ENCODE measurements around the gene MMP14.
"Not testable (repeated sequence)": the region's sequence is repeated elsewhere in the genome, so short reads cannot be mapped to it uniquely, and the experiment has no call there.

MMP14 gene

DNA sequence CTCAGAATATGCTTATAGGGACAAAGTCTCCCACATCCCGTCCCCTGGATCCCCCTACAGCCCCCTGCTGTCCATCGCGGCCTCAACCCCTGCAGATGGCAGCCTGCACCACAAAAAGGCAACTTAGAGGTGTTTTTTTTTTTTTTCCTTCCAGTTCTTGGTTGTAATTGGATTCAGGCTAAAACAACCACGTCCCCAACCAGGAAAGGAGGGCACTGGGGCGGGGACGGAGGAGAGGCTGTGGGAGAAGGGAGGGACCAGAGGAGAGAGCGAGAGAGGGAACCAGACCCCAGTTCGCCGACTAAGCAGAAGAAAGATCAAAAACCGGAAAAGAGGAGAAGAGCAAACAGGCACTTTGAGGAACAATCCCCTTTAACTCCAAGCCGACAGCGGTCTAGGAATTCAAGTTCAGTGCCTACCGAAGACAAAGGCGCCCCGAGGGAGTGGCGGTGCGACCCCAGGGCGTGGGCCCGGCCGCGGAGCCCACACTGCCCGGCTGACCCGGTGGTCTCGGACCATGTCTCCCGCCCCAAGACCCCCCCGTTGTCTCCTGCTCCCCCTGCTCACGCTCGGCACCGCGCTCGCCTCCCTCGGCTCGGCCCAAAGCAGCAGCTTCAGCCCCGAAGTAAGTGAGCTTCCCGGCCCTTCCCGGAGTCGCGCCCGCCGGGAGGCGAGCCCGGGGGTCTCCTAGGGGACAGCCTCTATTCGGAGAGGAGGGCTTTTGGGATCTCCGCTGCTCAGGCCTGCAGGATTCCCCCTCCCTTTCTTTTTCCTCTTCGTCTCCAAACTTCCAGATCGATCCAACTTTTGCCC lies at the start of gene MMP14:
Gene MMP14, plus strand, starts transcription at position 285 of the 813 bp plus-strand sequence. Its CDS starts 233 bp downstream, at position 518.
- DNase-seq (ENCODE audit: low spot score) = peak; percentile 86

DNA sequence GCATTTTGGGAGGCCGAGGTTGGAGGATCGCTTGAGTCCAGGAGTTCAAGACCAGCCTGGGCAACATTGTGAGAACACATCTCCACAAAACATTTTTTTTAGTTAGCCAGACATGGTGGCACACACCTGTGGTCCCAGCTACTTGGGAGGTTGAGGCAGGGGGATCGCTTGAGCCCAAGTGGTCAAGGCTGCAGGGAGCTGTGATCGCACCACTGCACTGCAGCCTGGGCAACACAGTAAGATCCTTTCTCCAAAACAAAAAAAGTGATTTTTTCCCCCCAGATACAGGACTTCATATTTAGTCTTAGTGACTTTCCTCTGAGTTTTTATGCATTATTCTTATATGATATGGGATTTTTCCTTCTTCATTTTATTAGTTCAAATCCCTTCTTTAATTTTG lies 49.7 kb upstream of the MMP14 start:
- no peak for DNase-seq (ENCODE audit: low spot score)

DNA sequence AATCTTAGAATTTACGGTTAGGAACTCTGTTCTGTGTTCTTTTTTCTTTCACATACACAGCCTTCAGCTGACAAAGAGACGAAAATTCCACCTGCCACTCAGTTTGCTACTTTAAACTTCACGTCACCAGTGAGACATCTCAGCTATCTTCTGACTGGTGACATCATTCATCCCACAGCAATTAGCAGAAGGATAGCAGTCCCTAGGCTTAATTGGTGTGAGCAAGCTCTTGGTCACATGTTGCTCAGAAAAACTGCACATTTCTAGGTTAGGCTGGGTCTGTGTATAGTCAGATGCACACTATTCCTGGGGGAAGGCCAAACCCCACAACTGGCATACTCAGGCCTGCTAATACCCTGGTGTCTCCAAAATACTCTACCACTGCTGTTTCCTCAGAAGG lies 45.1 kb upstream of the MMP14 start:
- no peak for DNase-seq (ENCODE audit: low spot score)

DNA sequence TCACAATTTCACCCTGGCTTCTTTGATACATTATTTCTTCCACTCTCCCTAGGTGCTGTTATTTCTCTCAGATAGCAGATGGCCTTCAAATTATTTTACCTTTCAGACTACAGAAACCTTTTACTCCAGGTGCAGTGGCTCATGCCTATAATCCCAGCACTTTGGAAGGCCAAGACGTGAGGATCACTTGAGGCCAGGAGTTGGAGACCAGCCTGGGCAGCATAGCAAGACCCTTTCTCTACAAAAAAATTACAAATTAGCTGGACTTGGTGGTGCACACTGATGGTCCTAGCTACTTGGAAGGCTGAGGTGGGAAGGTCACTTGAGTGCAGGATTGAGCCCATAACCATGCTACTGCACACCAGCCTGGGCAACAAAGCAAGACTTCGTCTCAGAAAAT lies 44.2 kb upstream of the MMP14 start:
- no peak for DNase-seq (ENCODE audit: low spot score)

DNA sequence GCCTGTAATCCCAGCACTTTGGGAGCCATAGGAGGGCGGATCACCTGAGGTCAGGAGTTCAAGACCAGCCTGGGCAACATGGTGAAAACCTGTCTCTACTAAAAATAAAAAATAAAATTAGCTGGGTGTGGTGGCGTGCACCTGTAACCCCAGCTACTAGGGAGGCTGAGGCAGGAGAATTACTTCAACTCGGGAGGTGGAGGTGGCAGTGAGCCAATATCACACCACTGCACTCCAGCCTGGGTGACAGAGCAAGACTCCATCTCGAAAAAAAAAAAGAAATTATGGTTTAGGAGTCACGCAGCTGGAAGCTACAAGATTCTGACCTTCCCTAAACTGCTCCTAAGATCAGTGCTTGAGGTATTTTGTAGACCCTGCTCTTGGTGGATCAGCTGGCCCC lies 42.8 kb upstream of the MMP14 start:
- not testable (repeated sequence) for DNase-seq (ENCODE audit: low spot score)

DNA sequence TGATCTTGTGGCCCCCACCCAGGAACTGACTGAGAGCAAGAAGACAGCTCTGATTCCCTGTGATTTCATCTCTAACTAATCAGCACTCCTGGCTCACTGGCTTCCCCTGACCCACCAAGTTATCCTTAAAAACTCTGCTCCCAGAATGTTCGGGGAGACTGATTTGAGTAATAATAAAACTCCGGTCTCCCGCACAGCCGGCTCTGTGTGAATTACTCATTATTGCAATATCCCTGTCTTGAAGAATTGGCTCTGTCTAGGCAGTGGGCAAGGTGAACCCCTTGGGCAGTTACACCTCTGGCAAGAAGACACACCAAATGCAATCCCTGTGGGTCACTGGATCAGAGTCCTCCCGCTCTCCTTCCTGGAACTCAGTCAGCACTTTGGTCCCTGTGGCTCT lies 42.4 kb upstream of the MMP14 start:
- DNase-seq (ENCODE audit: low spot score) = no peak

DNA sequence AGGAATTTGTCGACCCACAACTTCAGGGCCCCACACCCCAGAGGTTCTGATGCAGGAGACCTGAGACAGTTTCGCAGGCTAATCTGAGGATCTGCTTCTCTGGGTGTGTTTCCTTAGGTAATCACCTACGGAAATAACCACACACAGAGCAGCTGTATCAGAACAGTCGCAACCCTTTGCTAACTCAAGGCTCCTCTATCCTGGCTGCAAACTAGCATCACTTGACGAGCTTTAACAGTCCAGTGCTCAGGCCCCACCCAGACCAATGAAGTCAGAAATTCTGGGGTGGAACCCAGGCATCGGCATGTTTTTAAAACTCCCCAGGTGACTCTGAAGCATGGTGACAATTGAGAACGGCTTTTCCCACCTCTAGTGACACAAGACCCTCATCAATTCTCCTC lies 41.8 kb upstream of the MMP14 start:
- DNase-seq (ENCODE audit: low spot score) = no peak

DNA sequence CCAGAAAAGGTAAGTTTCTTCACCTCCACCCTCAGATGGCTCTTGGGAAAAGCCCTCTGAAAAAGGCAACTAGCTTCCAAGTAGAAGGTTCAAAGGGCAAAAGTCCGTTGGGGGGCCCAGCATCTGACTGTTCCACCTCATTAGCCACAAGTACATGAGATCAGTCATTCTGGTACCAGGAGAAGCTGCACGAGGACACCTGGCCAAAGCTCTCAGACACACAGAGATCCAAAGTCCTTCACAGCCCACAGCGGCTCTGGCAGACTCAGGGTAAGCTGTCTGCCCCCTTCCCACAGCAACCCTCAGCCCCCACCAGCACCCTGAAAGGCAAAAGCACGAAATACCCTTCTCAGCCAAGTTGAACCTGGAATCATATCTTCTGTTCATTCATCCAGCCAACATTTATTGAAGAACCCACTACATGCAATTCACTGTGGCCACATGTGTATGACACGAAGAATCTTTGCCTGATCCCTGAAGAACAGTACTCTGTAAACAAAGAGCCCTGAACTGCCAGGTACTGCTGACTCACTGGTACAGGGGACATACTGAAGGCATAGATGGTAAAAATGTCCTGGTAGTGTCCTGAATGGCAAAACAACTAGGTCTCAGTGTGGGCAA lies 40.2 kb upstream of the MMP14 start:
- no peak for DNase-seq (ENCODE audit: low spot score)

DNA sequence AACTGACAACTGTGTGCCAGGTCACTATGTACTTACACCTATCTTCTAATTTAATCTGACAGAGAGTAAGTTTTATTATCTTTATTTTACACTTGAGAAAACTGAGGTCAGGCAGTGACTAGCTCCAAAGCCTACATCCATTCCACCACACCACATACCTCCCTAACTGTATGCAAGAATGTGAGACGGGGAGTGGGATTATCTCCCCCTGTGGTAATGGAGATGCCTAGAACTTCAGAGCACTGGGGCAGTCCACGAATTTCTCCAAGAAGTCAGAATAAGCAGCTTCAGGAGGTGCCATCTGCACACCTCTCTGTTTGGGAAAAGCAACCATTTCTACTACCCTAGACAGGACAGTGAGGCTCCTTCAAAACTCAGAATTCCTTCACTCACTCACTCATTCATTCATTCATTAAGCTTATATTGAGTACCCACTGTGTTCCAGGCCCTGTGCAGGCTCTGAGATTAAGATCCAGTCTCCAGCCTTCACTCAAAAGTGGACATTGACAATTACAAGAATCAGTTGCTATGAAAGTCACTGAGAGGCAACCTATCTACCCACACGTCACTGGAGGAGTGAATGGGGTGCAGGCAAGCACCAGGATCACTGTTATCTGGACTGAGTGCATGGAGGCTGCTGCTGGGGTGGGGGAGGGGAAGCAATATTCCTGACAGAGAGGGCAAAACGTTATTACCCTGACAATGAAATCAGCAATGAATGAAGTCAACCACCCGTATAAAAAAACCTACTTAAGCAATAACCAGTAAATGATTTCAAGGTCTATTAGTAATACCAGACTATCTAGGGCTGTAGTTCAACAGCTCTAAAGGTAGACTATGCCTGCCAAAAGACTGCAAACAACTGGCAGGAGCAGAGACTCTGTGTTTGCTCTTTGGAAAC lies 39.1 kb upstream of the MMP14 start:
- DNase-seq (ENCODE audit: low spot score) = no peak

DNA sequence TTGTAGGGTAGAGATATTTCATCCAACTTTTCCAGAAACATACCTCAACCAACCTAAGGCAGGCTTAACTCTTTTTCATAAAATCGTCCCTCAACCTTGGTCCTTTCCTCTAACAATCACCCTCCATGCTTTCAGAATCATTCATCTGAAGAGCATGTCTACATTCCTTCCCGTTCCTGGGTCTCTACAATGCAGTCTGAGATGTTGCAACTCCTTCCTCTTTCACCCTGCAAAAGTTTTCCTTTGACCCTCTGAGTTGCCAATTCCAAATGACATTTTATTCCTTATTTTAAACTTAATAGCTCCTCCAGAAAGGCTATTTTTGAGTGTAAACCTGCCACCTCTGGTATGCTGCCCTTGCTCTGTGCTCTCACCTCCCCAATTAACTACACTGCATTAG lies 37.9 kb upstream of the MMP14 start:
- DNase-seq (ENCODE audit: low spot score) = no peak

DNA sequence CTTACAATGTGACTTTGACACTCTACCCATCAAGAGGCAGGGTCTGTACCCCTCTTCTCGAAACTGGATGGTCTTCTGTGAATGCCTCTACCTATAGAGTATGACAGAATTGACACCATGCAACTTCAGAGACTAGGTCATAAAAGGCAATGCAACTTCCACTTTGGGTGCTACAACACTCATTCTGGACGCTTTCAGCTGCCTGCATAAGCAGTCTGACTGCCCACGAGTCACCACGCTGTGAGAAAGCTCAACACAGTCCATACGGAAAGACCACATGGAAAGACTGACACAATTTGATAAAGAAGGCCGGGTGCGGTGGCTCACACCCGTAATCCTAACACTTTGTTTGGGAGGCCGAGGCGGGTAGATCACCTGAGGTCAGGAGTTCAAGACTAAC lies 36.0 kb upstream of the MMP14 start:
- DNase-seq (ENCODE audit: low spot score) = no peak

DNA sequence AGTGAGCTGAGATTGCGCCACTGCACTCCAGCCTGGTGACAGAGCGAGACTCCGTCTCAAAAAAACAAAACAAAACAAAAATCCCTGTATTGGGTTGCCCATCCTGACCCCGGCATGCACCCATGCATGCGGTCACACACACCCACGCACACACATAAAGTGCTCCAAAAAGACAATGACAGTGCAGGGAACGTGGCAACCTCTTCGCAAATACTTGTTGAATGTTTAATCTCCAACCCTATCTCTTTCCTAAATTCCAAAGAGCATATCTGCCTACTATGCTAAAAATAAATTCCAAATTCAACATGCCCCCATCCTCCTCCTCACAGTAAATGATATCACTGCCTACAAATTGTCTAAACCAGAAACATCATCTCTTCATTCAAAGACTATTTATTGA lies 34.7 kb upstream of the MMP14 start:
- no peak for DNase-seq (ENCODE audit: low spot score)

DNA sequence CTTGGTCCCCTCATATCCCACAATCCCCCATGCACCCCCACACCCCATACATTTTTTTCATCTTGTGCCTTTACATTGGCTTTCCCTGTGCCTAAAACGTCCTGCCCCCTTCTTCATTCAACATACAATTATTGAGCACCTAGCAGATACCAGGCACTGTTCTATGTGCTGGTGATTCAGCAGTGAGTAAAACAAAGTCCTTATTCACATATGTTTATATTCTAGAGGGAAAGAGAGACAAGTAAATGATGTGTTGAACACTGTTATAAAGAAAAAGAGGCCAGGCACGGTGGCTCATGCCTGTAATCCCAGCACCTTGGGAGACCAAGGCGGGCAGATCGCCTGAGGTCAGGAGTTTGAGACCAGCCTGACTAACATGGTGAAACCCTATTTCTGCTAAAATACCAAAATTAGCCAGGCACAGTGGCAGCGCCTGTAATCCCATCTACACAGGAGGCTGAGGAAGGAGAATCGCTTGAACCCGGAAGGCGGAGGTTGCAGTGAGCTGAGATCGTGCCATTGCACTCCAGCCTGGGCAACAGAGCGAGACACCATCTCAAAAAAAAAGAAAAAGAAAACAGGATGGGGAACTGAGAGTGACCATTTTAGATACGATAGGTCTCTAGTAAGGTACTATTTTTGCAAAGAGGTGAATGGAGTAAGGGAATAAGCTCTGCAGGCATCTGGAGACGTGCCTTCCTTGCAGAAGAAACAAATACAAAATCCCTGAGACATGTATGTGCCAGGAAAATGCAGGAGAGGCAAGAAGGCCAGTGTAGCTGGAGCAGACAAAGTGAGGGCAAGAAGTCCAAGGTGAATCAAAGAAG lies 33.3 kb upstream of the MMP14 start:
- DNase-seq (ENCODE audit: low spot score) = no peak

DNA sequence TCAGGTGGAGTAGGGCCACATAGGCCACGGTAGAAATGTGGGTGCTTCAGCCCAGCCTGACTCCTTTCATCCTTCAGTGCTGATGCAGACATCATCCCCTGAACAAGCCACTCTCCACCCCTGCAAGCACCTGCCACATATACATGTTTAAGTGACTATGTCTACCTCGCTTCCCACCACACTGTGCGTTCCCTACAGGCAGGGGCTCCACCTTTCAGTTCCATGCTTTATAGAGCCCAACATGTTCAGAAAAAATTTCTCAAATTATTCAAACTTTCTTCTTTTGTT lies 32.8 kb upstream of the MMP14 start:
- DNase-seq (ENCODE audit: low spot score) = no peak

DNA sequence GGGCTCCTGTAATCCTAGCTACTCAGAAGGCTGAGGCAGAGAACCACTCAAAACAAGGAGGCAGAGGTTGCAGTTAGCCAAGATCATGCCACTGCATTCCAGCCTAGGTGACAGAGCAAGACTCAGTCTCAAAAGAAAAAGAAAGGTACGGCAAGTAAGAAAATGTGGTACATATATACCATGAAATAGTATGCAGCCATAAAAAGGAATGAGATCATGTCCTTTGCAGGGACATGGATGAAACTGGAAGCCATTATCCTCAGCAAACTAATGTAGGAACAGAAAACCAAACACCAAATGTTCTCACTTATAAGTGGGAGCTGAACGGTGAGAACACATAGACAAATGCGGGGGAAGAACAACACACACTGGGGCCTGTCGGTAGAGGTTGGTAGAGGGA lies 31.1 kb upstream of the MMP14 start:
- DNase-seq (ENCODE audit: low spot score) = not testable (repeated sequence)

DNA sequence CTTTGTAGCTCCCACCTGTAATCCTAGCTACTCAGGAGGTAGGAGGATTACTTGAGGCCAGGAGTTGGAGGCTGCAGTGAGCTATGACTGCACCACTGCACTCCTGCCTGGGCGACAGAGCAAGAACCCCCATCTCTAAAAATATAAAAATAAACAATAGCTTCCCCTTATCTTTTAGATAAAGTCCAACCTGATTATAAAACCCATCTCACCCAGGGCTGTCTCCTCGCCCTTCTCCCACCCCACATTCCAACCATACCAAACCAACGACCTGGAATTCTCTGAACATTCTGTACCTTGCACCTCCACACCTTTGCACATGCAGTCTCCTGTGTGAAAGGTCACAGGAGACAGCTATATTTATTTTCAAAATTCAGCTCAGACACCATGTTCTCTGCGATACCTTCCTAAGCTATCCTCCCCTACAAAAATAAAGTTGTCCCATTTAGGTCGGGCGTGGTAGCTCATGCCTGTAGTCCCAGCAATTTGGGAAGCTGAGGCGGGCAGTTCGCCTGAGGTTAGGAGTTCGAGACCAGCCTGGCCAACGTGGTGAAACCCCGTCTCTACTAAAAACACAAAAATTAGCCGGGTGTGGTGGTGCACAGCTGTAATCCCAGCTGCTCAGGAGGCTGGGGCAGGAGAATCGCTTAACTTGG lies 28.8 kb upstream of the MMP14 start:
- DNase-seq (ENCODE audit: low spot score) = no peak

DNA sequence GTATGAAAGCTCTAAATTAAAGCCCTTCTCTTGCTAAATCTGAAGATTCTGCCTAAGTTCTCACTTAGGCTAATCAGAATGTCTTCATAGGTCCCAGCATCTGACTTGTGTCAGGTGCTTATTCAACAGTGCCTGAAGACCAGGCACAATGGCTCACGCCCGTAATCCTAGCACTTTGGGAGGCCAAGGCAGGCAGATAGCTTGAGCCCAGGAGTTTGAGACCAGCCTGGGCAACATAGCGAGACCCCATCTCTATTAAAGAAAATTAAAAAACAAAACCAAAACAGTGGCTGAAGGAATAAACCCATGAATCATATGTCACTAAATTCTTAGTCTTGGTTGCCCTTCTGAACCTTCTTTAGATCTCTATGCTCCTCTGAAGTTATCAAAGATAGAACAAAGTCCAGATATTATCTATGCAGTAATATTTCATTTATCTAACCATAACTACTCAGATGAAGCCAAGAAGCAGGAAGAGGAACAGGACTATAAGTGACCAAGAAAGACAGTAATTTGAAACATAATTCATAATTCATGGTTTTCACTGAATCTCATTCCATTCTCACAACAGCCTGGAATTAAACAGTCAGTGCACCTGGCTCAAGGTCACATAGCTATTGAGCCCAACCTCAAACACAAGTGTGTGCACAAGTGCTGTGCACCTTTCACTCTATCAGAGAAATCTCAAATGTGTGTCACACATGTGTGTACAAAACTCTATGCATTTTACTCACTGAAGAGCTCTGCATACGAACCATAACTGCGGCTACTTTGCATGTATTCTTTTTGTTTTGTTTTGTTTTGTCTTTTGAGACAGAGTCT lies 27.8 kb upstream of the MMP14 start:
- DNase-seq (ENCODE audit: low spot score) = no peak

DNA sequence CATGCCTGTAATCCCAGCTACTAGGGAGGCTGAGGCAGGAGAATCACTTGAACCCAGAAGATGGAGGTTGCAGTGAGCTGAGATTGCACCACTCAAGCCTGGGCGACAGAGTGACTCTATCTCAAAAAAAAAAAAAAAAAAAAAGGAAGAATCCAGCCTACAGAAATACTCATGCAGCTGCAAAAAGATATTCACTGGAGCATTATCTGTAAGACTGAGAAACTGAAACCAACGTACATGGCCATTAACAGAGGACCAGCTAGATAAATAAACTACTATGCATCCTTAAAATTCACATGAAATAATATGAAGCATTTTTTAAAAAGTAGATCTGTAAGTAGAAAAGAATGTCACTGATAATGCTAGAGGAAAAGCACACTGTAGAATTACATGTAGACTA lies 24.7 kb upstream of the MMP14 start:
- no peak for DNase-seq (ENCODE audit: low spot score)

DNA sequence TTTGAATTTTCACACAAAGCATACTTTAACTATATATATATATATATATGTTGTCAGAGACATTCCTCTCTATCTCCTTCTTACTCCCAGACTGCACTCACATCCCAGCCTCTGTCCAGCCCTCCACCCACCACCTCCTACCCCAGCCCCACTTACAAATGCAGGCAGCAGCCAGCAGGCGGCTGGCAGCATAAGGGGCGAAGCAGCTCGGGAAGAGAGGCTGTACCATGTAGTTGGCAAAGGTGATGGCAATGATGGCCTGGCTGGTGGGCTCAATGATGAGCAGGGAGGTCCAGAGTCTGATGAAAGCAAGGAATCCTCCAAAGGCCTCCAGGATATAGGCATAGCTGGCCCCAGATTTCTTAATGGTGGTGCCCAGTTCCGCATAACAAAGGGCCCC lies 23.6 kb upstream of the MMP14 start:
- DNase-seq (ENCODE audit: low spot score) = no peak

DNA sequence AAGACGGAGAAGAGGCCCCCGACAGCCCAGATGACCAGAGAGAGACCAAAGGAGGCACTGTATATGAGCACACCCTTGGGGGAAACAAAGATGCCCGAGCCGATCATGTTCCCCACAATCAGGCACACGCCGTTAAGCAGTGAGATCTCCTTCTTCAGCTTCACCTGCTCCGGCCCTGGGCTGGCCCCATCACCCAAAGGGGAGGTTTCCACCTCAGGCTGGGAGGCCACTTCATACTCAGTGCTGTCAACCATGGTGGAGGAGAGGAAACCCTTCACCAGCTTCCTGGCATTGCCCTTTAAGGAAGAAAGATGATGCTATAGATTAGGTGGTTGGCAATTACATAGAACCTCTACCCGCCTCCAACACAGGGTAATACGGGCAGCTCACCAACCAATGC lies 23.2 kb upstream of the MMP14 start:
- DNase-seq (ENCODE audit: low spot score) = no peak

DNA sequence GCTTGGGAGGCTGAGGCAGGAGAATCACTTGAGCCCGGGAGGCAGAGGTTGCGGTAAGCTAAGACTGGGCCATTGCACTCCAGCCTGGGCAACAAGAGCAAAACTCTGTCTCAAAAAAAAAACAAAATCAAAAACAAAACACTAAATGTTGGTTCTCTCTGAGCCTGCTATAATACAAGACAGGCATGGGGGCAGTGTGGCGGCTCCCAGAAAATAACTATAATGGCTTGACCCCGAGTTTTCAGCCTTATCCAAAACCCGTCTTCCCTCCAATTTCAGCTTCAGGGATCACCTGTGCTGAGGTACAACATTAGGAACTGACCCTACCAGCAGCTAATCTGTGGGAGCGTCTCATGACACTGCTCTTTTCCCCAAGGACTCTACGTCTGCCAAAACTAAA lies 22.0 kb upstream of the MMP14 start:
- no peak for DNase-seq (ENCODE audit: low spot score)
